Measurements from ENCODE around the gene MINDY3. TPM values are rescaled to one million over a fixed set of nuclear protein-coding genes. Genes with fewer than 3 reads are reported as not detected.
A peak's percentile ranks its signal among the peaks of the same experiment; 100 is the strongest.
"Not testable (repeated sequence)": the region's sequence is repeated elsewhere in the genome, so short reads cannot be mapped to it uniquely, and the experiment has no call there.

Gene MINDY3
- total RNA-seq: 20.0 and 20.8 TPM in 2 replicates
- polyA plus RNA-seq (2012): 13.8 TPM

- DNase-seq (ENCODE audit: low read depth): peak; percentile 92
These were observed at the start of gene MINDY3 for GRCh38 chr10:15859906-15860691. MINDY3 (minus strand) TSS chr10:15860507; CDS start chr10:15860299, 208 bp downstream.

- peak; percentile 1 for DNase-seq (ENCODE audit: low read depth)
These were observed 41.6 kb upstream of the MINDY3 start for GRCh38 chr10:15901889-15902288.

- DNase-seq (ENCODE audit: low read depth): peak; percentile 6
These were observed 37.7 kb upstream of the MINDY3 start for GRCh38 chr10:15898046-15898445.

GRCh38 chr10:15897287-15897686, 37.0 kb upstream of the MINDY3 start:
- DNase-seq (ENCODE audit: low read depth): peak; percentile 3

GRCh38 chr10:15896654-15897053, 36.3 kb upstream of the MINDY3 start:
- no peak for DNase-seq (ENCODE audit: low read depth)

- DNase-seq (ENCODE audit: low read depth): no peak
These were observed 24.1 kb upstream of the MINDY3 start for GRCh38 chr10:15884447-15884846.

GRCh38 chr10:15881542-15881941, 21.2 kb upstream of the MINDY3 start:
- DNase-seq (ENCODE audit: low read depth): no peak

GRCh38 chr10:15879663-15880062, 19.4 kb upstream of the MINDY3 start:
- DNase-seq (ENCODE audit: low read depth): peak; percentile 23

GRCh38 chr10:15879058-15879457, 18.8 kb upstream of the MINDY3 start:
- peak; percentile 59 for DNase-seq (ENCODE audit: low read depth)

GRCh38 chr10:15877836-15878576, 17.7 kb upstream of the MINDY3 start:
- DNase-seq (ENCODE audit: low read depth): no peak

- DNase-seq (ENCODE audit: low read depth): not testable (repeated sequence)
These were observed 16.0 kb upstream of the MINDY3 start for GRCh38 chr10:15876274-15876673.

GRCh38 chr10:15872645-15873044, 12.3 kb upstream of the MINDY3 start:
- DNase-seq (ENCODE audit: low read depth): not testable (repeated sequence)

GRCh38 chr10:15871823-15872222, 11.5 kb upstream of the MINDY3 start:
- no peak for DNase-seq (ENCODE audit: low read depth)

- no peak for DNase-seq (ENCODE audit: low read depth)
These were observed 9.6 kb upstream of the MINDY3 start for GRCh38 chr10:15869935-15870334.

GRCh38 chr10:15868006-15868405, 7.7 kb upstream of the MINDY3 start:
- DNase-seq (ENCODE audit: low read depth): peak; percentile 45

GRCh38 chr10:15865304-15865703, 5.0 kb upstream of the MINDY3 start:
- DNase-seq (ENCODE audit: low read depth): no peak

GRCh38 chr10:15864419-15864818, 4.1 kb upstream of the MINDY3 start:
- no peak for DNase-seq (ENCODE audit: low read depth)

GRCh38 chr10:15863733-15864132, 3.4 kb upstream of the MINDY3 start:
- no peak for DNase-seq (ENCODE audit: low read depth)

- no peak for DNase-seq (ENCODE audit: low read depth)
These were observed 3.0 kb upstream of the MINDY3 start for GRCh38 chr10:15863323-15863722.

GRCh38 chr10:15860692-15861201, 440 bp upstream of the MINDY3 start:
- DNase-seq (ENCODE audit: low read depth): no peak

- DNase-seq (ENCODE audit: low read depth): no peak
These were observed 800 bp downstream of the MINDY3 start for GRCh38 chr10:15859509-15859905.

GRCh38 chr10:15858861-15859281, 1.4 kb downstream of the MINDY3 start:
- DNase-seq (ENCODE audit: low read depth): no peak
